Vagina (tissue), 2 donors: ENCODE data around the gene WDR76.

ENCODE experiments used
- CTCF ChIP-seq, 3 experiments: fragments of 450-650 bp in 2 of 3; fragments of 200-600 bp in 1 of 3; sonication (generic) in 1 of 3; IDR thresholded peaks; one replicate each; pipeline ENCODE4 v1.5.1; 2017 to 2019; ENCODE audit warnings: antibody characterized with exemption in 3 of 3, mild to moderate bottlenecking in 2 of 3, moderate library complexity in 2 of 3
- POLR2AphosphoS5 ChIP-seq, 2 donors: sonication (generic); formaldehyde crosslinking; IDR thresholded peaks; one replicate each; pipeline ENCODE4 v1.9.0; 2017; ENCODE audit warnings: antibody characterized with exemption in 2 of 2, mild to moderate bottlenecking in 2 of 2, low read depth in 1 of 2; ENCODE audit not compliant: insufficient read depth in 1 of 2

DNA sequence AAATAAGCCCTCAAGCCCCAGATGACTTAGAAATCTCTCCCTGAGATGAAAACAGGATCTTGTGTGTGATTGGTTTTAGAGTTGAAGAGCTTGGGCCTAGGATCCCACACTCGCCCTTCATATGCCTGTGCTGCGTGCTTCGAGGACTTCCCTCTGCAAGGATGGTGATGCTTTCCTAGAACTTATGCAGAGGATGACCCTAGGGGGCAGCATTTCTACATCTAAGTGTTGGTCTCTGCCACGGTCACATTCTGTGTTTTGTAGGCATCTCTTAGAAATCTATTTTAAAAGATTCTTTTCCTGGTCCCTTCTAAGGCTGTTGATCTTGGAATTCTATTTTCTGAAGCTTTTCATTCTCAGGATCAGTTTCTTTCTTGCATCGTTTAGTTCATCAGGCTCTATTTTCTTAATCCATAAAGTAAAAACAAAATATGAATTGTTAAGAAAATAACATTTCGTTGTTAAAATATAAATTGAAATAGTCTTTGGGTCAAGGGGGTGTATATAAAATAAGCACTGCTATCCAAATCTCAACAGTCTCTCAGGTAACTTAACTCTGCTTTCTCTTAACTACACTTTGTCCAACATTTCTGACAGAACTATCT is 45.7 kb downstream of the WDR76 start:
- TF ChIP-seq POLR2AphosphoS5 (IDR thresholded peaks at IDR 0.05; ENCODE audit: insufficient read depth in 1 of 2, low read depth in 1 of 2): no peak
- TF ChIP-seq CTCF (IDR thresholded peaks at IDR 0.05): no peak
